Nephron progenitor cell (in vitro differentiated cells): Measurements from ENCODE around the gene R3HDM1.

ENCODE experiments used
- DNase-seq: peaks from one replicate; pipeline ENCODE4 v3.0.0; 2021
- H3K27ac Mint-ChIP-seq: 2 replicates; pipeline ENCODE4 v1.8.0; 2021; ENCODE audit warnings: mild to moderate bottlenecking, moderate library complexity, mixed read lengths
- H3K27me3 Mint-ChIP-seq: 2 replicates; pipeline ENCODE4 v1.8.0; 2021; ENCODE audit warnings: mild to moderate bottlenecking, low read depth, mixed read lengths; ENCODE audit not compliant: poor library complexity
- H3K36me3 Mint-ChIP-seq: 2 replicates; pipeline ENCODE4 v1.8.0; 2021; ENCODE audit warnings: low read depth, mixed read lengths
- H3K4me1 Mint-ChIP-seq: 2 replicates; pipeline ENCODE4 v1.8.0; 2021; ENCODE audit warnings: mixed read lengths
- H3K4me3 Mint-ChIP-seq: 2 replicates; pipeline ENCODE4 v1.8.0; 2021; ENCODE audit warnings: mild to moderate bottlenecking, moderate library complexity, mixed read lengths
- H3K9me3 Mint-ChIP-seq: 2 replicates; pipeline ENCODE4 v1.8.0; 2021; ENCODE audit warnings: mild to moderate bottlenecking, moderate library complexity, mixed read lengths
- TF ChIP-seq, protein P1 (sequence below): fragments of 200-600 bp; sonication (generic); IDR thresholded peaks from 2 replicates; pipeline ENCODE4 v1.5.0; 2021; ENCODE audit warnings: antibody characterized with exemption

Gene R3HDM1

DNA sequence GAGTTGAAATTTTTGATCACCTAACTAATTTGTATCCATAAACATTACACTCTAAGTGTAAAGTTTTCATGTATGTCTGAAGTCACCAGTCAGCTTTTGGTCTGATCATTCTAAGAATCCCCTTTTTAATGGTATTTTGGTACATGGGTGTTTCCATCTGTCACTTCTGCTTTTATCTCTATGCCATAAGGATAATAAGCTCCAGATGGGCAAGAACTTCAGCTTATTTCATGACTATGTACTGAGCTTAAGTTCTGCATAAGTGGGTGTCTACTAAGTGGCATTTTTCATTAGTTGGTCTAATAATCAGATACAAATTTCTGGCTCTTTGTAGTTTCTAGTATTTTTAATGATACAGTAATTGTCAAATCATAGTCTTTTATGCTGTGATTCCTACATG is 230.7 kb downstream of the R3HDM1 start:
- H3K4me3 Mint-ChIP-seq = no peak overlapping the region
- peaks cover 84% of the 10 kb centered on the region for H3K36me3 Mint-ChIP-seq
- H3K27me3 Mint-ChIP-seq = no peaks in the 10 kb centered on the region
- H3K27ac Mint-ChIP-seq = no peak overlapping the region
- peaks cover 6% of the 10 kb centered on the region for H3K9me3 Mint-ChIP-seq
- no peak for DNase-seq
- H3K4me1 Mint-ChIP-seq = no peaks in the 10 kb centered on the region
- TF ChIP-seq, protein P1, sequence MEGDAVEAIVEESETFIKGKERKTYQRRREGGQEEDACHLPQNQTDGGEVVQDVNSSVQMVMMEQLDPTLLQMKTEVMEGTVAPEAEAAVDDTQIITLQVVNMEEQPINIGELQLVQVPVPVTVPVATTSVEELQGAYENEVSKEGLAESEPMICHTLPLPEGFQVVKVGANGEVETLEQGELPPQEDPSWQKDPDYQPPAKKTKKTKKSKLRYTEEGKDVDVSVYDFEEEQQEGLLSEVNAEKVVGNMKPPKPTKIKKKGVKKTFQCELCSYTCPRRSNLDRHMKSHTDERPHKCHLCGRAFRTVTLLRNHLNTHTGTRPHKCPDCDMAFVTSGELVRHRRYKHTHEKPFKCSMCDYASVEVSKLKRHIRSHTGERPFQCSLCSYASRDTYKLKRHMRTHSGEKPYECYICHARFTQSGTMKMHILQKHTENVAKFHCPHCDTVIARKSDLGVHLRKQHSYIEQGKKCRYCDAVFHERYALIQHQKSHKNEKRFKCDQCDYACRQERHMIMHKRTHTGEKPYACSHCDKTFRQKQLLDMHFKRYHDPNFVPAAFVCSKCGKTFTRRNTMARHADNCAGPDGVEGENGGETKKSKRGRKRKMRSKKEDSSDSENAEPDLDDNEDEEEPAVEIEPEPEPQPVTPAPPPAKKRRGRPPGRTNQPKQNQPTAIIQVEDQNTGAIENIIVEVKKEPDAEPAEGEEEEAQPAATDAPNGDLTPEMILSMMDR = no peak

DNA sequence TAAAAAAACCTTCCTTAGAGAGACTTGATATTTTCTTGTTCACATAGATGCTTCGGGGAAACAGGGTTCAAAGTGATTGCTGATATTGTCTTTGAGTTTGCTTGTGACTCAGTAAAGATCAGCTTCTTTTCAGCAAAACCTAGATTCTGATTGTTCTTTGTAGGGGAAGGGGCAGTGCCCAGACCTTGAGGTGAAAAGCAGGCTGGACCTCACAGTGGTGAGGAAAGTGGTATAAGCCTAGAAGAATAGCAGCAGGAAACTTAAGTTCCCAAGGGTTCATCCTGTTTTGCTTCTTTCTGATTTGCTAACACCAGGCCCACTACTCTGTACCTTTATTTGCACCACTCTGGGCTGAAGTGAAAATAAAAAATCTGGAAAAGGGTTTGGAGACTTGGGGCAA is 231.2 kb downstream of the R3HDM1 start:
- Mint-ChIP-seq H3K27me3 (no peaks in the 10 kb centered on the region), H3K9me3 (peaks cover under 1% of the 10 kb centered on the region), H3K4me3 (no peak overlapping the region), H3K4me1 (no peaks in the 10 kb centered on the region), H3K36me3 (peaks cover 84% of the 10 kb centered on the region), H3K27ac (no peak overlapping the region)
- TF ChIP-seq, protein P1 = no peak
- no peak for DNase-seq

DNA sequence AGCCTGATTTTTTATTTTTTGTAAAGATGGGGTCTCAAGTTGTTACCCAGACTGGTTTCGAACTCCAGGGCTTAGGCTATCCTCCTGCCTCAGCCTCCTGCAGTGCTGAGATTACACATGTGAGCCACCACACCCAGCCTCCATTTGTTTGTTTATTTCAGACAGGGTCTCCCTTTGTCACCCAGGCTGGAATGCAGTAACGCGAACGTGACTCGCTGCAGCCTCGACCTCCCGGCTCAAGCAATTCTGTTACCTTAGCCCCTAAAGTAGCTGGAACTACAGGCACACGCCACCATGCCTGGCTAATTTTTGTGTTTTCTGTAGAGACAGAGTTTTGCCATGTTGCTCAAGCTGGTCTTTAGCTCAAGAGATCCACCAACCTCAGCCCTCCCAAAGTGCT is 237.6 kb downstream of the R3HDM1 start:
- H3K27me3 Mint-ChIP-seq = no peaks in the 10 kb centered on the region
- no peak overlapping the region for H3K4me3 Mint-ChIP-seq
- H3K9me3 Mint-ChIP-seq = no peaks in the 10 kb centered on the region
- H3K27ac Mint-ChIP-seq = peak overlapping the region; percentile 61
- H3K4me1 Mint-ChIP-seq = no peaks in the 10 kb centered on the region
- peaks cover 94% of the 10 kb centered on the region for H3K36me3 Mint-ChIP-seq
- TF ChIP-seq, protein P1 = no peak
- DNase-seq = no peak

DNA sequence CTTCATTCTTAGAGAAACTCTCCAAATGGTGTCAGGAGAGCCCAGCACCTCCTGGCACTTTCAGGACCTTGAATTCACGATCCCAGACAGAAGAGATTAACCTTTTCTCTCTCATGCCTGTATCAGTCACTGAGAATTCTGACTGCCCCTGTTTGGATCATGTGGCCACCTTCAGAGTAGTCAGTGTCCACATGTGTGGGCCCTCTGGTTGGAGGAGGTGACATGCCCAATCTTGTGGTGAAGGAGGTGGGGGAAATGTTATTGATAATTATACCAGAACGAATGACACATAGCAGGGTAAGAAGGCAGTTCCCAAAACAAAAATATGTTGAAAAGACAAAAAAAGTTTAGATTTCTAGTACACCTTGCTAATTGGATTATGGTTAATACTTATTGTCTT is 242.0 kb downstream of the R3HDM1 start:
- no peak for DNase-seq
- Mint-ChIP-seq H3K4me1 (no peaks in the 10 kb centered on the region), H3K36me3 (peaks cover 96% of the 10 kb centered on the region), H3K27ac (no peak overlapping the region), H3K9me3 (no peaks in the 10 kb centered on the region), H3K27me3 (no peaks in the 10 kb centered on the region), H3K4me3 (no peak overlapping the region)
- TF ChIP-seq, protein P1 = no peak

DNA sequence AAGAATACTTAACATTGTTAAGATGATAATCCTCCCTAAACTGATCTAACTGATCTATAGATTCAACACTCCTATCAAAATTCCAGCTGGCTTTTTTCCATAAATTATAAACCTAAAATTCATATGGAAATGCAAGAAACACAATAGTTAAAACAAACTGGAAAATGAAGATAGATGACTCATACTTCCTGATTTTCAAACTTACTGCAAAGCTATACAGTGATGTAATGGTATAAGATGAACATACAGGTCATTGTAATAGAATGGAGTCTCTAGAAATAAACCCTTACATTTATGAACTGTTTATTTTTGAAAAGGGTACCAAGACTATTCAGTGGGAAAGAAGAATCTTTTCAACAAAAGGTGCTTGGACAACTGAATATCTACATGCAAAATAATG is 242.6 kb downstream of the R3HDM1 start:
- no peak for DNase-seq
- H3K36me3 Mint-ChIP-seq = peaks cover 94% of the 10 kb centered on the region
- H3K4me1 Mint-ChIP-seq = no peaks in the 10 kb centered on the region
- no peak overlapping the region for H3K27ac Mint-ChIP-seq
- TF ChIP-seq, protein P1 = no peak
- no peaks in the 10 kb centered on the region for H3K9me3 Mint-ChIP-seq
- H3K4me3 Mint-ChIP-seq = no peak overlapping the region
- H3K27me3 Mint-ChIP-seq = no peaks in the 10 kb centered on the region
